ENCODE measurements around the gene PIGU. TPM values are rescaled to one million over a fixed set of nuclear protein-coding genes. Genes with fewer than 3 reads are reported as not detected.

The PIGU gene
- total and polyA plus RNA-seq, 2 of the 13 experiments (the other 11 are each of a cell fraction or from before 2014, with no cell fraction given): 45.5 to 231 TPM

- no peak for TF ChIP-seq ARID5B (CRISPR knock-in tag; IDR thresholded peaks at IDR 0.05)
- TF ChIP-seq ZNF451 (CRISPR knock-in tag; IDR thresholded peaks at IDR 0.05): 0 out of 2 replicates have a peak, but pooled peaks have one; percentile 31
- no peak for TF ChIP-seq NR2C2 (CRISPR knock-in tag; IDR thresholded peaks at IDR 0.05; ENCODE audit: borderline replicate concordance)
- no peak for TF ChIP-seq NFKB2 (CRISPR knock-in tag; IDR thresholded peaks at IDR 0.05; ENCODE audit: borderline replicate concordance)
- TF ChIP-seq CREM (IDR thresholded peaks at IDR 0.05): no peak
- TF ChIP-seq CREM (CRISPR knock-in tag; IDR thresholded peaks at IDR 0.05): no peak
- no peak for TF ChIP-seq SIX1 (CRISPR knock-in tag; IDR thresholded peaks at IDR 0.05; ENCODE audit: borderline replicate concordance)
- TF ChIP-seq ZFP90 (CRISPR knock-in tag; IDR thresholded peaks at IDR 0.05; ENCODE audit: borderline replicate concordance): no peak
- no peak for TF ChIP-seq CEBPG (CRISPR knock-in tag; IDR thresholded peaks at IDR 0.05)
- TF ChIP-seq ZFP82 (CRISPR knock-in tag; IDR thresholded peaks at IDR 0.05; ENCODE audit: borderline replicate concordance): no peak
- TF ChIP-seq ZSCAN21 (CRISPR knock-in tag; IDR thresholded peaks at IDR 0.05; ENCODE audit: borderline replicate concordance): no peak
- no peak for TF ChIP-seq CHD4 (IDR thresholded peaks at IDR 0.05; ENCODE audit: borderline replicate concordance, low read length)
- no peak for TF ChIP-seq BRCA1 (CRISPR knock-in tag; IDR thresholded peaks at IDR 0.05)
- TF ChIP-seq ZNF3 (CRISPR knock-in tag; IDR thresholded peaks at IDR 0.05): no peak
- TF ChIP-seq CTCF (CRISPR knock-in tag; IDR thresholded peaks at IDR 0.05): no peak
- TF ChIP-seq PREB (CRISPR knock-in tag; IDR thresholded peaks at IDR 0.05): no peak
- peak; percentile 79 for TF ChIP-seq ZNF770 (CRISPR knock-in tag; IDR thresholded peaks at IDR 0.05)
- TF ChIP-seq TCF7 (IDR thresholded peaks at IDR 0.05; ENCODE audit: low read depth): no peak
- no peak for TF ChIP-seq CBX5 (CRISPR knock-in tag; IDR thresholded peaks at IDR 0.05; ENCODE audit: borderline replicate concordance)
- TF ChIP-seq KDM5A (IDR thresholded peaks at IDR 0.05; ENCODE audit: borderline replicate concordance, low read length): no peak
- TF ChIP-seq MED1 (CRISPR knock-in tag; IDR thresholded peaks at IDR 0.05): no peak
- TF ChIP-seq ZNF253 (CRISPR knock-in tag; IDR thresholded peaks at IDR 0.05; ENCODE audit: borderline replicate concordance): no peak
- no peak for TF ChIP-seq STAG1 (CRISPR knock-in tag; IDR thresholded peaks at IDR 0.05)
Measured at GRCh38 chr20:34701405-34702085, 24.7 kb upstream of the PIGU start (continued).
